Fibroblast of pulmonary artery (primary cell): ENCODE data around the gene WAPL.

ENCODE experiments used
- DNase-seq: peaks from one replicate; pipeline ENCODE4 v3.0.0-alpha.2; 2010; ENCODE audit warnings: low read depth
- H3K4me3 ChIP-seq: replicated peaks from 2 replicates; pipeline ENCODE4 v1.5.1; 2011; ENCODE audit warnings: low read depth, mild to moderate bottlenecking, control low read depth, low read length, moderate library complexity
- CTCF ChIP-seq: IDR thresholded peaks from 2 replicates; pipeline ENCODE4 v1.5.1; 2011; ENCODE audit warnings: mild to moderate bottlenecking, control low read depth, low read length, inconsistent platforms; ENCODE audit errors: missing control alignments

WAPL gene

DNA sequence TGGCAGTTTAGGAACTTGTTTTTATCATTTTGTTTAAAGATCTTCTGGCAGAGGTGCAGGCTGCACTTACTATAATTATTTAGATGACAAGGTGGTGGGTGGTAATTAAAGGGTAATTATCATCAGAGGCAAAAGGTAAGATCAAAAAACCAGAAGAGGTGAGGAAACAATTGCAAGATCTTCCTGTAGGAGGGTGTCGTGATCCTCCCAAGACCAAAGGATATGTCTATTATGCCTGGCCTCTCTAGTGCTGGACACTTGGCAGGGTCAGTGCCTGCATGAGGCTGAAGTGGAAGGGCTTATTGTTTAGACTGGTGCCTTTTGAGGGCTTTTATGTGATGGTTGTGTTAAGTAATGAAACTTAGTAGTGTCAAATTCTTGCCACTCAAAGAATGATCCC is 1.8 kb upstream of the WAPL start:
- H3K4me3 ChIP-seq = no peak overlapping the region
- peak; percentile 26 for DNase-seq
- peak; percentile 24 for TF ChIP-seq CTCF

DNA sequence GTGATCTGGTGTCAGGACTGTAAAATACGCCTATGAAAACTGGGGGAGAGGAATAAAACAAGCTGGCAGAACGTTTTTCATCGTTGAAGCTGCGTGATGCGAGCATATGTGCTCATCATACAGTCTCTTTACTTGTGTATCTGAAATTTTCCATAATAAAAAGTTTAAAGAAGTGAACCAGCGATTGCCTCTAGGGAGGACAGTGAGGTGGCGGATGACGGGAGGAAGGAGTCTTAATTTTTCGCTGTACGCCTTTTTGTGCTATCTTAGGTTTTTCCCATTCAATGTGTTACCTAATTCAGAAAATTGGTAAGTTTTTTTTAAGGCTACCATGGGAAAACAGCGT is 891 bp upstream of the WAPL start:
- peak overlapping the region; percentile 87 for H3K4me3 ChIP-seq
- DNase-seq = no peak
- no peak for TF ChIP-seq CTCF

DNA sequence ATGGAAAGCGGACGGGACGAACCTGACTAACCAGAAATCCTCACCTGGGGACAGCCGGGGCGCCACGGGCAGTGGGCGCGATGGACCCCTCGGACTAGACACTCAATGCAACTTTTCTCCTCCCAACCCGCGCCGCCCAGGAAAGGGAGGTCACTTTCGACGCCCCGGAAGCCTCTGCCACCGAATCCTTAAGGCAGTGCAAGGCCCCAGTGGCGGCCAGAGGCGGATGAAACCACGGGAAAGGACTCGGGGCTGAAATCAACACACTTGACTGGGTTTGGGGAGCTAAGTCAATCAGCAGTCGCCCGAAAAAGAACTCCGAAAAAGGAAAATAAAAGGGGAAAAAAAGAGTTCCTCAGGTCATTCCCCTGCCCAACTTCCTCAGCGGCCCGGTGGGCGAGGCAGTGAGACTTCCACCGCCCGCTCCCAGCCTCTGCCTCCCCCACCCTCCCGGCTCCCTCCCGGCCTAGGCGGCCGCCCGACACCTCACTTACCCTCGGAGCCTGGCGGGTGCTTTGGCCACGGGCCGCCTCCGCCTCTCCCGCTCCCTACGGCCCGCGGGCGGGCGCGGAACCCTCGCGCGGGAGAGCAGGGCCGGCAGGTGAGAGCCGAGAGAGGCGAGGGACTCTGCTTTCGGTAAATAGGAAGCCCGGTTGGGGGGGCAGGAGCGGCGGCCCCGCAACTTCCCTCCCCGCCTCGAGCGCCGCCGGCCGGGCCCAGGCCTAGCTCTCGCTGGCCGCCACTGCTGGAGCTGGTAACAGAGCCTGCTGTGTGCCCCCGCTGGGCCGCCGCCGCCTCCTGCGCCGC is 518 bp downstream of the WAPL start:
- DNase-seq = peak; percentile 55
- no peak for TF ChIP-seq CTCF
- H3K4me3 ChIP-seq = peak overlapping the region; percentile 87

DNA sequence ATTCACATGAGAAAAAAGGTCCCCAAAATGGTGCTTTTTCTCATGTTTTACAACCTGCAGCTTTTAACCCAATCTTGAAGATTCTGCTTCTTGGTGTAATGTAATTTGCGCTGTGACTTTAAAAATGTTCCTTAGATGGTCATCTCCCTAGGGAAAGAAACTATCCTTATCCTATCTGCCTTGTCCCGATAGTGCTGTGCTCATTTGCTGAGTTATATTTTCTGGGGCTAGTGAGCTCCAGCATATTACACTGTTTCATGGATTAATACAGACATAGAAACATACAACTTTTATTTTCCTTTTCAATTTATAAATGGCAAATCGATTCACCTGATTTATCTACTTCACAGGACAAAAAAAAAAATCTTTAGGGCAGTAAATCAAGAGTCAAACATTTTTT is 2.8 kb downstream of the WAPL start:
- TF ChIP-seq CTCF = no peak
- no peak for DNase-seq
- no peak overlapping the region for H3K4me3 ChIP-seq

- DNase-seq = no peak
- H3K4me3 ChIP-seq = no peak overlapping the region
- TF ChIP-seq CTCF = no peak
Measured at GRCh38 chr10:86512137-86512536, 9.5 kb downstream of the WAPL start.

GRCh38 chr10:86511027-86511865 is 10.3 kb downstream of the WAPL start:
- TF ChIP-seq CTCF = no peak
- H3K4me3 ChIP-seq = no peak overlapping the region
- no peak for DNase-seq

- TF ChIP-seq CTCF = no peak
- no peak overlapping the region for H3K4me3 ChIP-seq
- DNase-seq = no peak
Measured at GRCh38 chr10:86509145-86509544, 12.4 kb downstream of the WAPL start.
